ENCODE measurements around the gene MACROD2.

- TF ChIP-seq CTCF (optimal IDR thresholded peaks at IDR 0.05 in 1 of 3, IDR thresholded peaks at IDR 0.05 in 1 of 3, conservative IDR thresholded peaks at IDR 0.05 in 1 of 3; ENCODE audit: extremely low read depth in 1 of 3, insufficient read depth in 2 of 3, low read length in 3 of 3) (no peak), EZH2 (IDR thresholded peaks at IDR 0.05; ENCODE audit: low read length) (no peak)
Observed at GRCh38 chr20:15445056-15445840, 1449.9 kb downstream of the MACROD2 start.
